NCI-H82 treated with DMSO at 0.1 percent for 48 hours (cell line): ENCODE results near the gene TRIM38.
"Not testable (repeated sequence)": the region's sequence is repeated elsewhere in the genome, so short reads cannot be mapped to it uniquely, and the experiment has no call there.

ENCODE experiments used
- DNase-seq: peaks from one replicate; lab custom pipeline; 2025; ENCODE audit not compliant: unreplicated experiment; lab: John Stamatoyannopoulos, UW

TRIM38 gene

GRCh38 chr6:25939593-25939992 lies 23.0 kb upstream of the TRIM38 start:
- no peak for DNase-seq

GRCh38 chr6:25942561-25943147 lies 19.9 kb upstream of the TRIM38 start:
- DNase-seq: no peak

- no peak for DNase-seq
Observed at GRCh38 chr6:25943887-25944286, 18.7 kb upstream of the TRIM38 start.

GRCh38 chr6:25944688-25945574 lies 17.7 kb upstream of the TRIM38 start:
- no peak for DNase-seq

- not testable (repeated sequence) for DNase-seq
Observed at GRCh38 chr6:25945738-25946137, 16.9 kb upstream of the TRIM38 start.

- no peak for DNase-seq
Observed at GRCh38 chr6:25946631-25947030, 16.0 kb upstream of the TRIM38 start.

GRCh38 chr6:25947492-25947891 lies 15.1 kb upstream of the TRIM38 start:
- DNase-seq: not testable (repeated sequence)

- no peak for DNase-seq
Observed at GRCh38 chr6:25949695-25950094, 12.9 kb upstream of the TRIM38 start.

- no peak for DNase-seq
Observed at GRCh38 chr6:25950297-25950696, 12.3 kb upstream of the TRIM38 start.

GRCh38 chr6:25951296-25952032 lies 11.1 kb upstream of the TRIM38 start:
- DNase-seq: no peak

GRCh38 chr6:25952535-25952934 lies 10.1 kb upstream of the TRIM38 start:
- DNase-seq: no peak

GRCh38 chr6:25953733-25954132 lies 8.9 kb upstream of the TRIM38 start:
- no peak for DNase-seq

GRCh38 chr6:25954756-25955155 lies 7.8 kb upstream of the TRIM38 start:
- DNase-seq: no peak

GRCh38 chr6:25956226-25956625 lies 6.4 kb upstream of the TRIM38 start:
- DNase-seq: no peak

GRCh38 chr6:25958700-25959162 lies 3.9 kb upstream of the TRIM38 start:
- no peak for DNase-seq

GRCh38 chr6:25959890-25960536 lies 2.6 kb upstream of the TRIM38 start:
- no peak for DNase-seq

- DNase-seq: no peak
Observed at GRCh38 chr6:25960734-25961133, 1.9 kb upstream of the TRIM38 start.

GRCh38 chr6:25961619-25962148 lies 918 bp upstream of the TRIM38 start:
- no peak for DNase-seq

- no peak for DNase-seq
Observed at GRCh38 chr6:25963426-25964123, 973 bp downstream of the TRIM38 start.

- DNase-seq: no peak
Observed at GRCh38 chr6:25965058-25965457, 2.5 kb downstream of the TRIM38 start.
